IMR-90 (cell line): ENCODE measurements around the gene CYFIP2. TPM values are rescaled to one million over a fixed set of nuclear protein-coding genes. Genes with fewer than 3 reads are reported as not detected.

Source experiments
- ATAC-seq: fragments of 200-7000 bp; cut with Tn5 transposase; 2 replicates; pipeline ENCODE4 v1.9.1; 2020; ENCODE audit warnings: low read depth, mild to moderate bottlenecking, moderate library complexity
- BruUV-seq: library from RNA; stranded (reverse); fragments of 400-500 nt; replicated peaks from 2 replicates; lab custom pipeline; 2021; lab: Mats Ljungman, UMichigan
- CTCF ChIA-PET: fragments of 300-600 bp; formaldehyde crosslinking; extraction: SDS; loops from one replicate; lab custom pipeline; 2021; ENCODE audit warnings: antibody characterized with exemption; lab: Yijun Ruan, JAX
- POLR2A ChIA-PET: fragments of 300-600 bp; sonication (Branson Sonifier 250); formaldehyde crosslinking; loops from one replicate; lab custom pipeline; 2022; ENCODE audit warnings: antibody characterized with exemption; ENCODE audit not compliant: unreplicated experiment; lab: Charles Lee
- DNase-seq: peaks from one replicate; pipeline ENCODE4 v3.0.0; 2013
- H2AFZ ChIP-seq: replicated peaks from 2 replicates; pipeline ENCODE3; 2013; ENCODE audit warnings: low read length, mild to moderate bottlenecking; ENCODE audit not compliant: poor library complexity
- H2AK5ac ChIP-seq: 2 replicates; pipeline ENCODE4 v1.6.1; 2013; ENCODE audit warnings: low read depth, low read length, inconsistent platforms
- H2AK9ac ChIP-seq: replicated peaks from 2 replicates; pipeline ENCODE3; 2013; ENCODE audit warnings: mild to moderate bottlenecking, low read depth, low read length, moderate library complexity; ENCODE audit not compliant: poor library complexity
- H2BK120ac ChIP-seq: 2 replicates; pipeline ENCODE4 v1.6.1; 2013; ENCODE audit warnings: low read depth, low read length, inconsistent platforms
- H2BK15ac ChIP-seq: 3 replicates; pipeline ENCODE4 v1.6.1; 2013; ENCODE audit warnings: low read depth, low read length, inconsistent platforms
- H2BK20ac ChIP-seq: 2 replicates; pipeline ENCODE4 v1.6.1; 2013; ENCODE audit warnings: low read depth, mild to moderate bottlenecking, inconsistent platforms, low read length, moderate library complexity
- H2BK5ac ChIP-seq: 2 replicates; pipeline ENCODE4 v1.6.1; 2013; ENCODE audit warnings: mild to moderate bottlenecking, low read depth, low read length, inconsistent platforms; ENCODE audit not compliant: poor library complexity, severe bottlenecking
- H3K14ac ChIP-seq: replicated peaks from 2 replicates; pipeline ENCODE4 v1.6.1; 2013; ENCODE audit warnings: low read depth, low read length, inconsistent platforms
- H3K18ac ChIP-seq: 2 replicates; pipeline ENCODE4 v1.6.1; 2013; ENCODE audit warnings: low read depth, low read length, control low read depth
- H3K23ac ChIP-seq: 2 replicates; pipeline ENCODE4 v1.6.1; 2013; ENCODE audit warnings: low read depth, low read length, inconsistent platforms
- H3K27ac ChIP-seq: 2 replicates; pipeline ENCODE4 v1.5.1; 2013; ENCODE audit warnings: mild to moderate bottlenecking, control low read depth, low read length; ENCODE audit not compliant: insufficient read depth
- H3K27me3 ChIP-seq: 2 replicates; pipeline ENCODE4 v1.6.1; 2013; ENCODE audit warnings: low read length; ENCODE audit not compliant: control insufficient read depth, insufficient read depth
- H3K36me3 ChIP-seq: 2 replicates; pipeline ENCODE4 v1.6.1; 2013; ENCODE audit warnings: low read length, mixed read lengths; ENCODE audit not compliant: control insufficient read depth, insufficient read depth
- H3K4ac ChIP-seq: 2 replicates; pipeline ENCODE4 v1.6.1; 2013; ENCODE audit warnings: low read depth, low read length, inconsistent platforms
- H3K4me1 ChIP-seq: 2 replicates; pipeline ENCODE4 v1.6.1; 2013; ENCODE audit warnings: low read length, mixed read lengths; ENCODE audit not compliant: control insufficient read depth, insufficient read depth
- H3K4me2 ChIP-seq: 2 replicates; pipeline ENCODE4 v1.6.1; 2013; ENCODE audit warnings: low read depth, mild to moderate bottlenecking, control low read depth, low read length, moderate library complexity
- H3K4me3 ChIP-seq: 2 replicates; pipeline ENCODE4 v1.5.1; 2013; ENCODE audit warnings: low read depth, mild to moderate bottlenecking, control low read depth, low read length, moderate library complexity; ENCODE audit not compliant: insufficient read depth
- H3K56ac ChIP-seq: 2 replicates; pipeline ENCODE4 v1.6.1; 2013; ENCODE audit warnings: low read length, inconsistent platforms; ENCODE audit not compliant: insufficient read depth; ENCODE audit errors: extremely low read depth
- H3K79me1 ChIP-seq, 2 experiments: 2 replicates each; pipeline ENCODE4 v1.6.1; 2013; ENCODE audit warnings: low read length in 2 of 2, inconsistent platforms in 1 of 2, low read depth in 1 of 2
- H3K9ac ChIP-seq: 2 replicates; pipeline ENCODE4 v1.6.1; 2013; ENCODE audit warnings: low read depth, low read length, control low read depth
- H3K9me1 ChIP-seq: 2 replicates; pipeline ENCODE4 v1.6.1; 2013; ENCODE audit warnings: low read length, inconsistent platforms; ENCODE audit not compliant: insufficient read depth
- H3K9me3 ChIP-seq: 2 replicates; pipeline ENCODE4 v1.6.1; 2013; ENCODE audit warnings: low read length; ENCODE audit not compliant: control insufficient read depth, insufficient read depth
- H4K20me1 ChIP-seq: 2 replicates; pipeline ENCODE4 v1.6.1; 2013; ENCODE audit warnings: low read length, inconsistent platforms; ENCODE audit not compliant: insufficient read depth
- H4K5ac ChIP-seq: 2 replicates; pipeline ENCODE4 v1.6.1; 2013; ENCODE audit warnings: mild to moderate bottlenecking, low read depth, low read length, control low read depth
- H4K8ac ChIP-seq, 2 experiments: 2 replicates each; pipeline ENCODE4 v1.6.1; 2013; ENCODE audit warnings: low read depth in 2 of 2, low read length in 2 of 2, control low read depth in 1 of 2, inconsistent platforms in 1 of 2
- H4K91ac ChIP-seq: 2 replicates; pipeline ENCODE4 v1.6.1; 2013; ENCODE audit warnings: low read depth, low read length, inconsistent platforms; ENCODE audit not compliant: insufficient read depth
- BHLHE40 ChIP-seq: fragments of 150-350 bp; IDR thresholded peaks from 2 replicates; pipeline ENCODE4 v1.6.1; 2016; ENCODE audit warnings: mild to moderate bottlenecking, low read depth, low read length
- CEBPB ChIP-seq: IDR thresholded peaks from 2 replicates; pipeline ENCODE4 v1.6.1; 2012; ENCODE audit warnings: low read depth, low read length, improper control_type of control experiment
- CHD1 ChIP-seq: IDR thresholded peaks from 2 replicates; pipeline ENCODE4 v1.6.1; 2012; ENCODE audit warnings: low read depth, low read length, improper control_type of control experiment
- CTCF ChIP-seq: conservative IDR thresholded peaks from 2 replicates; pipeline ENCODE4 v1.5.1; 2012; ENCODE audit warnings: mild to moderate bottlenecking, low read depth, low read length, improper control_type of control experiment
- ELK1 ChIP-seq: fragments of 150-350 bp; IDR thresholded peaks from 2 replicates; pipeline ENCODE4 v1.6.1; 2016; ENCODE audit warnings: low read depth, mild to moderate bottlenecking, low read length, moderate library complexity, borderline replicate concordance
- FOS ChIP-seq: fragments of 150-350 bp; IDR thresholded peaks from 2 replicates; pipeline ENCODE4 v1.6.1; 2016; ENCODE audit warnings: low read depth, low read length
- MAFK ChIP-seq: IDR thresholded peaks from 2 replicates; pipeline ENCODE4 v1.6.1; 2012; ENCODE audit warnings: low read depth, low read length, improper control_type of control experiment
- MAZ ChIP-seq: IDR thresholded peaks from 2 replicates; pipeline ENCODE4 v1.6.1; 2012; ENCODE audit warnings: low read depth, mild to moderate bottlenecking, low read length, improper control_type of control experiment, moderate library complexity, borderline replicate concordance
- MXI1 ChIP-seq: IDR thresholded peaks from 2 replicates; pipeline ENCODE4 v1.6.1; 2012; ENCODE audit warnings: low read depth, mild to moderate bottlenecking, low read length, moderate library complexity, borderline replicate concordance
- NFE2L2 ChIP-seq: fragments of 150-350 bp; IDR thresholded peaks from 2 replicates; pipeline ENCODE4 v1.6.1; 2016; ENCODE audit warnings: low read depth, mild to moderate bottlenecking, low read length
- POLR2A ChIP-seq: IDR thresholded peaks from 2 replicates; pipeline ENCODE4 v1.6.1; 2012; ENCODE audit warnings: mild to moderate bottlenecking, low read depth, low read length
- RAD21 ChIP-seq: IDR thresholded peaks from 2 replicates; pipeline ENCODE4 v1.6.1; 2012; ENCODE audit warnings: low read length, improper control_type of control experiment
- RCOR1 ChIP-seq: IDR thresholded peaks from 2 replicates; pipeline ENCODE4 v1.6.1; 2012; ENCODE audit warnings: mild to moderate bottlenecking, low read length, improper control_type of control experiment; ENCODE audit not compliant: insufficient replicate concordance
- RFX5 ChIP-seq: IDR thresholded peaks from 2 replicates; pipeline ENCODE4 v1.8.0; 2012; ENCODE audit warnings: low read depth, mild to moderate bottlenecking, low read length, moderate library complexity
- SMC3 ChIP-seq: fragments of 150-350 bp; IDR thresholded peaks from 2 replicates; pipeline ENCODE4 v1.6.1; 2016; ENCODE audit warnings: low read depth, mild to moderate bottlenecking, antibody characterized with exemption, low read length, moderate library complexity
- WGBS, 2 experiments: methylation state at CpG; one replicate each; pipeline versions ENCODE4 v1.1.5 to v1.1.7; 2013; ENCODE audit warnings: missing lambda C conversion rate in 2 of 2; ENCODE audit not compliant: insufficient read length in 1 of 2; ENCODE audit errors: extremely low coverage in 2 of 2; 5-methylcytosine and 5-hydroxymethylcytosine counted together
- dilution Hi-C: fragments of 300-500 bp; cut with HindIII; formaldehyde crosslinking; loops from one replicate; pipeline ENCODE4 v1.14.3; 2018; ENCODE audit warnings: low sequenced_read_pairs; ENCODE audit not compliant: unreplicated experiment
- in situ Hi-C: fragments of 300-500 bp; cut with MboI; formaldehyde crosslinking; loops from 3 replicates; pipeline ENCODE4 v1.14.3; 2019; ENCODE audit warnings: low sequenced_read_pairs, inconsistent platforms, mixed read lengths
- intact Hi-C: fragments of 100-400 bp; cut with micrococcal nuclease; formaldehyde crosslinking; loops from 2 replicates; pipeline ENCODE4 v1.10.0; 2022
- polyA plus RNA-seq, 3 experiments: library from polyadenylated mRNA; depleted of rRNA; stranded (reverse); fragments of >200 nt; gene quantifications; 2 replicates each; pipeline ENCODE4 v1.2.3, GENCODE V29; 2012; ENCODE audit warnings: low replicate concordance in 1 of 3
- total RNA-seq: library from RNA; depleted of rRNA; stranded (reverse); fragments of >200 nt; gene quantifications from 2 replicates; pipeline ENCODE4 v1.2.3, GENCODE V29; 2012

CYFIP2 gene
- total and polyA plus RNA-seq, 2 of the 4 experiments (the other 2 are of a cell fraction): 6.8 to 13.4 TPM

GRCh38 chr5:157400741-157401495 lies 135.0 kb downstream of the CYFIP2 start:
- Histone ChIP-seq H2AFZ (no peak overlapping the region), H3K36me3 (no peaks in the 10 kb centered on the region), H3K4ac (no peak overlapping the region), H2BK20ac (no peak overlapping the region), H3K4me1 (no peaks in the 10 kb centered on the region), H3K27ac (no peak overlapping the region), H3K14ac (no peak overlapping the region), H2BK15ac (no peak overlapping the region), H3K79me1 (no peaks in the 10 kb centered on the region), H3K4me3 (no peak overlapping the region), H2BK5ac (no peak overlapping the region), H3K9me1 (no peaks in the 10 kb centered on the region), H3K18ac (no peak overlapping the region), H2AK9ac (no peak overlapping the region), H4K91ac (no peak overlapping the region), H2AK5ac (no peak overlapping the region), H3K9me3 (peaks cover 2% of the 10 kb centered on the region; the same call in 1 of the 2 replicates), H4K5ac (no peak overlapping the region), H3K9ac (no peak overlapping the region), H2BK120ac (no peak overlapping the region), H3K23ac (no peak overlapping the region), H4K8ac (no peak overlapping the region), H3K27me3 (no peaks in the 10 kb centered on the region), H3K4me2 (no peak overlapping the region), H3K56ac (no peak overlapping the region), H4K20me1 (no peaks in the 10 kb centered on the region)
- ChIA-PET CTCF (no interaction called here), POLR2A (no interaction called here)
- DNase-seq (no peak), ATAC-seq (no peak)
- dilution Hi-C loops: no loop called here
- in situ Hi-C loops: no loop called here
- no TSS peak for BruUV-seq
- TF ChIP-seq RFX5: no peak
- TF ChIP-seq BHLHE40: no peak
- TF ChIP-seq RAD21: no peak
- no peak for TF ChIP-seq CHD1
- no peak for TF ChIP-seq MAZ
- TF ChIP-seq ELK1: no peak
- no peak for TF ChIP-seq CEBPB
- TF ChIP-seq NFE2L2: no peak
- no peak for TF ChIP-seq MAFK
- TF ChIP-seq CTCF: no peak
- TF ChIP-seq FOS: no peak
- no peak for TF ChIP-seq MXI1
- no peak for TF ChIP-seq POLR2A
- TF ChIP-seq SMC3: no peak
- TF ChIP-seq RCOR1: no peak
- WGBS, 2 experiments: 73% methylated on average over 2 of the region's 5 CpGs; no CpG with 5 or more reads in 1 of the 2 experiments
- intact Hi-C loops: no loop called here
